Spleen (tissue), 11 donors: Measurements from ENCODE around the gene HOXB6. TPM values are rescaled to one million over a fixed set of nuclear protein-coding genes. Genes with fewer than 3 reads are reported as not detected.
A peak's percentile ranks its signal among the peaks of the same experiment; 100 is the strongest.

ENCODE experiments used
- DNase-seq: peaks from one replicate; pipeline ENCODE4 v3.0.0-alpha.2; 2020
- H3K27ac ChIP-seq, 8 donors: fragments of 200-600 bp; sonication (generic) in 7 of 8; 1 replicate in 4 of 8; 2 replicates in 4 of 8; pipeline versions ENCODE4 v1.5.0 to v1.8.0; 2016 to 2021; ENCODE audit warnings: inconsistent platforms in 4 of 8, mild to moderate bottlenecking in 4 of 8, moderate library complexity in 1 of 8
- H3K27me3 ChIP-seq, 7 donors: fragments of 200-600 bp; sonication (generic) in 6 of 7; replicated peaks in 1 of 7; 1 replicate in 4 of 7; 2 replicates in 3 of 7; pipeline versions ENCODE4 v1.5.0 to v1.8.0; 2016 to 2021; ENCODE audit warnings: inconsistent platforms in 3 of 7, mild to moderate bottlenecking in 1 of 7
- H3K36me3 ChIP-seq, 6 donors: fragments of 200-600 bp; sonication (generic) in 5 of 6; 1 replicate in 4 of 6; 2 replicates in 2 of 6; pipeline versions ENCODE4 v1.5.0 to v1.8.0; 2016 to 2021; ENCODE audit warnings: inconsistent platforms in 2 of 6
- H3K4me1 ChIP-seq, 6 donors: fragments of 200-600 bp; sonication (generic) in 5 of 6; 1 replicate in 3 of 6; 2 replicates in 3 of 6; pipeline versions ENCODE4 v1.5.0 to v1.8.0; 2016 to 2021; ENCODE audit warnings: inconsistent platforms in 3 of 6
- H3K4me3 ChIP-seq, 8 donors: fragments of 200-600 bp; sonication (generic) in 7 of 8; 1 replicate in 4 of 8; 2 replicates in 4 of 8; pipeline versions ENCODE4 v1.5.0 to v1.8.0; 2016 to 2021; ENCODE audit warnings: inconsistent platforms in 4 of 8, mild to moderate bottlenecking in 4 of 8, moderate library complexity in 2 of 8
- H3K9me3 ChIP-seq, 8 donors: fragments of 200-600 bp; sonication (generic) in 7 of 8; 1 replicate in 4 of 8; 2 replicates in 4 of 8; pipeline versions ENCODE4 v1.5.0 to v1.8.0; 2016 to 2021; ENCODE audit warnings: inconsistent platforms in 4 of 8
- POLR2A ChIP-seq, 3 donors: fragments of 450-650 bp; IDR thresholded peaks; one replicate each; pipeline ENCODE4 v1.5.1; 2017; ENCODE audit warnings: antibody characterized with exemption in 3 of 3, mild to moderate bottlenecking in 1 of 3
- POLR2AphosphoS5 ChIP-seq, 3 donors: sonication (generic); formaldehyde crosslinking; IDR thresholded peaks; one replicate each; pipeline ENCODE4 v1.5.1; 2017; ENCODE audit warnings: antibody characterized with exemption in 3 of 3
- WGBS, 5 donors: extraction: QIAGEN DNeasy Blood & Tissue Kit in 3 of 5; methylation state at CpG; one replicate each; pipeline versions ENCODE4 v1.1.5 to v1.1.7; 2013 to 2018; 5-methylcytosine and 5-hydroxymethylcytosine counted together
- intact Hi-C: fragments of 100-400 bp; cut with DNase I; formaldehyde crosslinking; loops from one replicate; pipeline ENCODE4 v1.15.0; 2023; ENCODE audit warnings: low total_unique reads
- polyA plus RNA-seq, 3 donors: library from polyadenylated mRNA; stranded (reverse); fragments of 200-250 nt; gene quantifications; one replicate each; pipeline ENCODE4 v1.2.1, GENCODE V29; 2013
- total RNA-seq, 7 donors: library from RNA; depleted of rRNA in 3 of 7; stranded (reverse); fragments of >200 nt in 3 of 7; fragmentation: NEBNext Ultra II Directional in 4 of 7; extraction: Animal tissue kit (Norgen Biotek cat#: 25700) in 4 of 7; gene quantifications; one replicate each; pipeline versions ENCODE4 v1.1.0 to v1.2.1, GENCODE V29; 2016 to 2021
- TF ChIP-seq, protein P1 (sequence below), 11 experiments: fragments of 200-600 bp in 7 of 11; fragments of 450-650 bp in 4 of 11; sonication (generic) in 4 of 11; IDR thresholded peaks in 8 of 11; conservative IDR thresholded peaks in 3 of 11; 1 replicate in 7 of 11; 2 replicates in 4 of 11; pipeline versions ENCODE4 v1.4.0 to v1.8.0; 2016 to 2021; ENCODE audit warnings: antibody characterized with exemption in 11 of 11, inconsistent platforms in 4 of 11, mild to moderate bottlenecking in 1 of 11
- donor health status: healthy with polysubstance abuse.
- donor health status: DM: no; HTN: no; CAD: no; lungs with moderate emphysema.
- donor health status: DM: no; HTN: no; CAD: no.
- donor health status: Bipolar disorder and iron deficiency.
- donor health status: healthy.
- donor health status: DM: no; HTN: no; CAD: no.
- donor health status: DM: yes; HTN: yes; CAD: no.

HOXB6 gene
- total and polyA plus RNA-seq, 10 donors: 1.2 to 4.5 (median 2.9) TPM

DNA sequence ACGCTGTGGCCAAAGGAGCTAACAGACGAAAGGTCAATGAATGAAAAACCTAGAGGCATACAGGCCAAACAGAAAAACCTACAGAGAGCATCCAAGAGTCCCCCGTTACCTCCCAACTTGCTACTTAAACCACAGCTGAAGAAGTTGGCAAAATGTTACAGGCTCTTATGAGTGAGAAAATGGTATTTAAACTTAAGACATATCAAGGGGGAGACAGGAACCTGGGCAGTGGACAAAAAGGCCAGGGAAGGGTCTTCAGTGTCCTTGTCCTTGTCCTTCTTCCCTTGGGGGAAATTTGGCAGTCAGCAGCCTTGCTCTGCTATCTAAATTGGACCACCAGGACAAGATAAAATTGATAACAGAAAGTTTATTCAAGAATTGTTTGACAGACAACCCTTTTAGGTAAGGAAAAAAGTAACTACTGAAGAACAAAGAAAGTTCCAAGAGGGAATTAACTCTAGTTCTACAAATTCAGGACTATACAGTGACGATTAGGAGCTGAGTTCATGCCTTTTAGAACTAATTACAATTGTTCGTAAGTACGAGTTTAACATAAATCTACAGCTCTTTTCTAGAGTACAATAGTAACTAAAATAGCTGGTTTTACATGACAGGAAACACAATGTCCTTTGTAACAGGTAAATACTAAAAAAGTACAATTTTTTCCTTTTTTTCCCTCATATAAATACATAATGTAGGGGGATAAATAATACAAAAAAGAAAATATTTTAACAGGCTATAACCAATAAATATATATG lies 56.1 kb downstream of the HOXB6 start:
- intact Hi-C loops: no loop called here
- H3K4me1 ChIP-seq: peaks cover 0 to 65% (median 20%) of the 10 kb centered on the region in 6 donors

DNA sequence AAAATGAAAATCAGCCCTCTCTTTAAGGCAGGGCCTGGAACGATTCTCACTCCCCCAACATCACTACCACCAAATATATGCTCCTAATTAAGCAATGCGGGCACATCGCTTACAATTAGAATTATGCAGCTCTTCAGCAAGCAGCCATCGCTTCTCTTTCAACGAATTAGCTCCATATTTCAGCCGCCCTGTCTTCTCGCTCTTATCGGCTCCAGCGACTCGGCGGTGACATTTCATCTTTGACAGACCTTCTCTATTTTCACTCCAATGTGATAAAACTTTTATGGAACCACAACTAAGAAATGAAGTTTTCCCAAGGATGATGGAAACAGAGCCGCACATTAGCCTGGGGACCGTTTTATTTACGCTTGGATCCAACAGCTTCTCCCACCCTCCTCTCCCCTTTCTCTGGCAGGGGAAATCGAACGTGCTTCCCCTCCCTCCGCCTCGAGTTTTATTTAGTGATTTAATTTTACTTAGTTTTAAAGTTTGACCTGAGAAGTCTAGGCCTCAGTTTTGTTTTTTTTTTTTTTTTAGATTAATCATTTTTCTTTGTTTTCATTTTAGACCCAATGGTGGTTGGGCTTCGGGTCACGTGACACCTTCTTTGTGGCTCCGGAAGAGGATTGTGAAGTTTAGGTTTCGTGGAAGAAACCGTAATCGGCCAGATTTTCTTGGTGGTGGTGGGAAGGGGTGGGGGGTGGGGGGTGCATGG lies 56.8 kb downstream of the HOXB6 start:
- WGBS, 5 donors: 33 to 49% (median 38%) methylated on average over 24 of the region's 24 CpGs
- H3K4me1 ChIP-seq: peaks cover 2 to 72% (median 27%) of the 10 kb centered on the region in 6 donors
- peak overlapping the region in 3 of 8 donors; percentile 7 to 36 (median 13) for H3K4me3 ChIP-seq
- peaks cover 0 to 55% (median 18%) of the 10 kb centered on the region in 7 donors for H3K27me3 ChIP-seq
- TF ChIP-seq POLR2A (IDR thresholded peaks at IDR 0.05): no peak
- no peak for TF ChIP-seq POLR2AphosphoS5 (IDR thresholded peaks at IDR 0.05)
- TF ChIP-seq, protein P1, sequence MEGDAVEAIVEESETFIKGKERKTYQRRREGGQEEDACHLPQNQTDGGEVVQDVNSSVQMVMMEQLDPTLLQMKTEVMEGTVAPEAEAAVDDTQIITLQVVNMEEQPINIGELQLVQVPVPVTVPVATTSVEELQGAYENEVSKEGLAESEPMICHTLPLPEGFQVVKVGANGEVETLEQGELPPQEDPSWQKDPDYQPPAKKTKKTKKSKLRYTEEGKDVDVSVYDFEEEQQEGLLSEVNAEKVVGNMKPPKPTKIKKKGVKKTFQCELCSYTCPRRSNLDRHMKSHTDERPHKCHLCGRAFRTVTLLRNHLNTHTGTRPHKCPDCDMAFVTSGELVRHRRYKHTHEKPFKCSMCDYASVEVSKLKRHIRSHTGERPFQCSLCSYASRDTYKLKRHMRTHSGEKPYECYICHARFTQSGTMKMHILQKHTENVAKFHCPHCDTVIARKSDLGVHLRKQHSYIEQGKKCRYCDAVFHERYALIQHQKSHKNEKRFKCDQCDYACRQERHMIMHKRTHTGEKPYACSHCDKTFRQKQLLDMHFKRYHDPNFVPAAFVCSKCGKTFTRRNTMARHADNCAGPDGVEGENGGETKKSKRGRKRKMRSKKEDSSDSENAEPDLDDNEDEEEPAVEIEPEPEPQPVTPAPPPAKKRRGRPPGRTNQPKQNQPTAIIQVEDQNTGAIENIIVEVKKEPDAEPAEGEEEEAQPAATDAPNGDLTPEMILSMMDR (IDR thresholded peaks at IDR 0.05 in 8 of 11, conservative IDR thresholded peaks at IDR 0.05 in 3 of 11): no peak
- intact Hi-C loops: no loop called here
- H3K9me3 ChIP-seq: no peaks in the 10 kb centered on the region
- H3K36me3 ChIP-seq: peaks cover 0 to 17% (median 0%) of the 10 kb centered on the region in 6 donors
- peak overlapping the region in 7 of 8 donors; percentile 67 to 94 (median 88) for H3K27ac ChIP-seq
- DNase-seq: no peak

More for the DNA sequence above, 56.1 kb downstream of the HOXB6 start:
- H3K27ac ChIP-seq: peak overlapping the region in 7 of 8 donors; percentile 57 to 94 (median 88)
- WGBS, 5 donors: 48 to 58% (median 53%) methylated on average over 6 of the region's 6 CpGs
- peak overlapping the region in 2 of 8 donors; percentile 7 to 19 for H3K4me3 ChIP-seq
- peaks cover 0 to 17% (median 0%) of the 10 kb centered on the region in 6 donors for H3K36me3 ChIP-seq
- no peaks in the 10 kb centered on the region for H3K9me3 ChIP-seq
- TF ChIP-seq POLR2AphosphoS5 (IDR thresholded peaks at IDR 0.05) (no peak), POLR2A (IDR thresholded peaks at IDR 0.05) (no peak)
- TF ChIP-seq, protein P1 (IDR thresholded peaks at IDR 0.05 in 8 of 11, conservative IDR thresholded peaks at IDR 0.05 in 3 of 11): no peak
- DNase-seq: no peak
- peaks cover 0 to 51% (median 11%) of the 10 kb centered on the region in 7 donors for H3K27me3 ChIP-seq

DNA sequence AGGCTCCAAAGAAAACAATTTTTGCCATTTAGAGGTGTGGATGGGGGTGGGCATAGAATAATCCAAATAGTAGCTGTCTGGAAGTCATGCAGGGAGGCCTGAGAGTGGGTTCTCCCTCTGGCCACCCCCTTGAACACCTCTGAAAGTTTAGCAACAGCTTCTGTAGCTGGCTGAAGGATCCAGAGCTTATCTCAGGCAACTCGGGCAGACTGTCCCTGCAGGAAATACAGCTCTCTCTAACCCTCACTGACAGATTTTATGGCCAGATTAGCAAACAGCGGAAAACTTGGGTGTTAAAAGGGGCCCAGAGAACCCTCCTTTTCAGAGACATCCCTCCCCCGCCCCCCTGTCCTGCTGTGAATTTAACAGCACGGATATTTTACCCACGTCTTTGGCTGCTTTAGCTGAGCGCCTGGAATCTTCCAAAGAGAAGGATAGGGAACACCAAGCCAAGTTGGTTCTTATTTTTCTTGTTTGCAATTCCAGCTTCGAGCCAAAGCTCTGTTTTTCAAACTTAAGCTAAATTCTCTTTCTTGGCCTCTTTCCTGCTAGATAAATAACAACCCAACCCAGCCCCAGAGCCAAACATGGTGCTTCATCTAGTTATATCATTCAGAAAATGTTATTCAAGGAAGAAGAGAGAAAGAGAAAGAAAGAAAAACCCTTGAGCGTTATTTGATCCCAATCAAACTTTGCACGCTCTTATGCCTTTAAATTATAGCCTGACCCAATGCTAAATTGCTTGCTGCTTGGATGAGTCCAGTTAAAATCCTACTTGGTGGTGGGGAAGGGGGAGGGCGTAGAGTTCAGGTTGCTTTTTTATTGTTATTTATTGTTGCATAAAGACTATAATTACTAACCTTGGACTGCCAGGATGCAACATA lies 57.6 kb downstream of the HOXB6 start:
- intact Hi-C loops: no loop called here
- Histone ChIP-seq H3K27me3 (peaks cover 0 to 63% (median 25%) of the 10 kb centered on the region in 7 donors), H3K9me3 (no peaks in the 10 kb centered on the region), H3K27ac (peak overlapping the region in 7 of 8 donors; percentile 55 to 94 (median 88)), H3K36me3 (peaks cover 0 to 16% (median 0%) of the 10 kb centered on the region in 6 donors), H3K4me3 (peak overlapping the region in 2 of 8 donors; percentile 13 to 36), H3K4me1 (peaks cover 2 to 79% (median 34%) of the 10 kb centered on the region in 6 donors)
- WGBS, 5 donors: 43 to 64% (median 51%) methylated on average over 10 of the region's 10 CpGs
- TF ChIP-seq, protein P1 (IDR thresholded peaks at IDR 0.05 in 8 of 11, conservative IDR thresholded peaks at IDR 0.05 in 3 of 11): no peak
- DNase-seq: no peak
